ENCODE measurements around the gene OPN3. TPM values are rescaled to one million over a fixed set of nuclear protein-coding genes. Genes with fewer than 3 reads are reported as not detected.

OPN3 gene
- polyA plus RNA-seq, 3 donors: 47.7 to 58.3 (median 50.5) TPM

GRCh38 chr1:241593186-241593585 is 47.0 kb downstream of the OPN3 start:
- no peak for DNase-seq (ENCODE audit: low read depth in 3 of 3, low spot score in 2 of 3)

- no peak for DNase-seq (ENCODE audit: low read depth in 3 of 3, low spot score in 2 of 3)
These were observed 47.8 kb downstream of the OPN3 start for GRCh38 chr1:241592273-241592958.

- DNase-seq (ENCODE audit: low read depth in 3 of 3, low spot score in 2 of 3): no peak
These were observed 48.4 kb downstream of the OPN3 start for GRCh38 chr1:241591736-241592135.

GRCh38 chr1:241591317-241591716 is 48.9 kb downstream of the OPN3 start:
- no peak for DNase-seq (ENCODE audit: low read depth in 3 of 3, low spot score in 2 of 3)

- no peak for DNase-seq (ENCODE audit: low read depth in 3 of 3, low spot score in 2 of 3)
These were observed 49.5 kb downstream of the OPN3 start for GRCh38 chr1:241590719-241591118.

- no peak for DNase-seq (ENCODE audit: low read depth in 3 of 3, low spot score in 2 of 3)
These were observed 50.6 kb downstream of the OPN3 start for GRCh38 chr1:241589521-241589920.

- DNase-seq (ENCODE audit: low read depth in 3 of 3, low spot score in 2 of 3): no peak
These were observed 53.2 kb downstream of the OPN3 start for GRCh38 chr1:241586905-241587512.

GRCh38 chr1:241582921-241583321 is 57.2 kb downstream of the OPN3 start:
- no peak for DNase-seq (ENCODE audit: low read depth in 3 of 3, low spot score in 2 of 3)

- DNase-seq (ENCODE audit: low read depth in 3 of 3, low spot score in 2 of 3): no peak
These were observed 60.7 kb downstream of the OPN3 start for GRCh38 chr1:241579434-241579833.

GRCh38 chr1:241574154-241574553 is 66.0 kb downstream of the OPN3 start:
- DNase-seq (ENCODE audit: low read depth in 3 of 3, low spot score in 2 of 3): no peak

GRCh38 chr1:241569848-241570247 is 70.3 kb downstream of the OPN3 start:
- DNase-seq (ENCODE audit: low read depth in 3 of 3, low spot score in 2 of 3): no peak

GRCh38 chr1:241560849-241561187 is 79.4 kb downstream of the OPN3 start:
- DNase-seq (ENCODE audit: low read depth in 3 of 3, low spot score in 2 of 3): no peak

GRCh38 chr1:241560146-241560848 is 79.9 kb downstream of the OPN3 start:
- no peak for DNase-seq (ENCODE audit: low read depth in 3 of 3, low spot score in 2 of 3)

GRCh38 chr1:241557551-241558193 is 82.5 kb downstream of the OPN3 start:
- DNase-seq (ENCODE audit: low read depth in 3 of 3, low spot score in 2 of 3): no peak

GRCh38 chr1:241557031-241557430 is 83.1 kb downstream of the OPN3 start:
- DNase-seq (ENCODE audit: low read depth in 3 of 3, low spot score in 2 of 3): no peak

- no peak for DNase-seq (ENCODE audit: low read depth in 3 of 3, low spot score in 2 of 3)
These were observed 84.6 kb downstream of the OPN3 start for GRCh38 chr1:241555526-241555925.

GRCh38 chr1:241553886-241554592 is 86.1 kb downstream of the OPN3 start:
- DNase-seq (ENCODE audit: low read depth in 3 of 3, low spot score in 2 of 3): no peak

- no peak for DNase-seq (ENCODE audit: low read depth in 3 of 3, low spot score in 2 of 3)
These were observed 88.2 kb downstream of the OPN3 start for GRCh38 chr1:241551759-241552638.

- no peak for DNase-seq (ENCODE audit: low read depth in 3 of 3, low spot score in 2 of 3)
These were observed 89.9 kb downstream of the OPN3 start for GRCh38 chr1:241550318-241550717.

GRCh38 chr1:241548008-241548407 is 92.2 kb downstream of the OPN3 start:
- no peak for DNase-seq (ENCODE audit: low read depth in 3 of 3, low spot score in 2 of 3)
